ENCODE data around the gene MMD. TPM values are rescaled to one million over a fixed set of nuclear protein-coding genes. Genes with fewer than 3 reads are reported as not detected.

MMD gene
- total and polyA plus RNA-seq, 9 of the 15 experiments (the other 6 are each of a cell fraction or from before 2014, with no cell fraction given) = 3.1 to 18.9 (median 10.7) TPM

DNA sequence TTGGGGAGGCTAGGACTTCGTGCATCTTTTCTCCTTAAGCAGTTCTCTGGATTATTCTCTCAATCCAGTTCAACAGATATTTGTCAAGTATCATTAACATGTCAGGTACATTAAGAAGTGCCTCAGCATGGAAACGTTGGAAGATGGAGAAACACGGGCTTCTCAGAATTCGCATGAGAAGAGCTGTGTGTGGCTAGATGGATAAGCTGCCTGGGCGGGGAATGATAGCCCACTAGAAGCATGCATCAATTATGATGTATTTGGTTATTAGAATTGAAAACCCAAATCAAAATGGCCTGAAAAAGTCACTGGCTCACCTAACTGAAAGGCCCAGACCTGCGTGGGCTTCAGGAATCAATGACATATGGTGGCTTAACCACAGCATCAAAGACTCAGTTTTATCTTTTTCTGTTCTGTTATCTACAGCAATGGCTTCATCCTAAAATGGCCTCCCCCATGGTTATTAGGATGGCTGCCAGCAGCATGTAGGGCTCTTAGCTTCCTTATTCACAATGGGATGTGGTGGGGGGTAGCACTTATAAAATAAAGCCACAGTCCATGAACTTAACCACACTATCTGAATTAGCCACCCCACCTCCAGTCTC is 43.9 kb downstream of the MMD start (continued):
- TF ChIP-seq SAFB2 (IDR thresholded peaks at IDR 0.05; ENCODE audit: borderline replicate concordance, low read depth, low read length, severe bottlenecking) (no peak), ZNF695 (CRISPR knock-in tag; IDR thresholded peaks at IDR 0.05) (no peak), SAP30 (IDR thresholded peaks at IDR 0.05; ENCODE audit: borderline replicate concordance, insufficient read depth, low read depth, low read length, poor library complexity, severe bottlenecking) (no peak), MXI1 (IDR thresholded peaks at IDR 0.05; ENCODE audit: low read depth, low read length) (no peak), NFIC (IDR thresholded peaks at IDR 0.05) (peak; percentile 72), CREB3 (tag; conservative IDR thresholded peaks at IDR 0.05; ENCODE audit: low read depth) (no peak), ZNF436 (CRISPR knock-in tag; IDR thresholded peaks at IDR 0.05) (no peak), XRCC5 (IDR thresholded peaks at IDR 0.05; ENCODE audit: low read depth, low read length) (no peak), SRSF7 (optimal IDR thresholded peaks at IDR 0.05; ENCODE audit: low read depth, low read length) (no peak), KDM1A (IDR thresholded peaks at IDR 0.05) (peak; percentile 39 to 44; a peak in 3 of 4 replicates), KDM2B (CRISPR knock-in tag; IDR thresholded peaks at IDR 0.05) (no peak), ZBTB7A (IDR thresholded peaks at IDR 0.05; ENCODE audit: borderline replicate concordance, control insufficient read depth, low read depth, low read length) (no peak), ZNF146 (CRISPR knock-in tag; IDR thresholded peaks at IDR 0.05; ENCODE audit: unreplicated experiment) (no peak), NCOA1 (IDR thresholded peaks at IDR 0.05; ENCODE audit: low read depth) (no peak), POLR2H (tag; IDR thresholded peaks at IDR 0.05; ENCODE audit: low read depth) (no peak), TCFL5 (CRISPR knock-in tag; conservative IDR thresholded peaks at IDR 0.05) (no peak), SREBF2 (CRISPR knock-in tag; IDR thresholded peaks at IDR 0.05) (no peak), CBFA2T2 (conservative IDR thresholded peaks at IDR 0.05) (peak; percentile 38), HSF4 (CRISPR knock-in tag; IDR thresholded peaks at IDR 0.05; ENCODE audit: borderline replicate concordance) (no peak), EP300 (IDR thresholded peaks at IDR 0.05; ENCODE audit: low read length) (no peak), ADNP (tag; IDR thresholded peaks at IDR 0.05) (no peak)
- TF ChIP-seq, protein P1, sequence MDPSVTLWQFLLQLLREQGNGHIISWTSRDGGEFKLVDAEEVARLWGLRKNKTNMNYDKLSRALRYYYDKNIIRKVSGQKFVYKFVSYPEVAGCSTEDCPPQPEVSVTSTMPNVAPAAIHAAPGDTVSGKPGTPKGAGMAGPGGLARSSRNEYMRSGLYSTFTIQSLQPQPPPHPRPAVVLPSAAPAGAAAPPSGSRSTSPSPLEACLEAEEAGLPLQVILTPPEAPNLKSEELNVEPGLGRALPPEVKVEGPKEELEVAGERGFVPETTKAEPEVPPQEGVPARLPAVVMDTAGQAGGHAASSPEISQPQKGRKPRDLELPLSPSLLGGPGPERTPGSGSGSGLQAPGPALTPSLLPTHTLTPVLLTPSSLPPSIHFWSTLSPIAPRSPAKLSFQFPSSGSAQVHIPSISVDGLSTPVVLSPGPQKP (CRISPR knock-in tag; IDR thresholded peaks at IDR 0.05) = no peak

Data from K562 (cell line).